H1 (cell line): ENCODE data around the gene SMPD2. TPM values are rescaled to one million over a fixed set of nuclear protein-coding genes. Genes with fewer than 3 reads are reported as not detected.

Source experiments
- EP300 ChIP-seq, 2 experiments: IDR thresholded peaks; 1 replicate in 1 of 2; 2 replicates in 1 of 2; pipeline ENCODE4 v1.6.1; 2011 to 2012; ENCODE audit warnings: low read depth in 2 of 2, low read length in 2 of 2, mild to moderate bottlenecking in 2 of 2, borderline replicate concordance in 1 of 2, inconsistent platforms in 1 of 2, moderate library complexity in 1 of 2
- SIN3A ChIP-seq, 2 experiments: IDR thresholded peaks in 1 of 2; conservative IDR thresholded peaks in 1 of 2; 2 replicates each; pipeline ENCODE4 v1.6.1; 2011 to 2012; ENCODE audit warnings: low read length in 2 of 2, improper control_type of control experiment in 1 of 2, low read depth in 1 of 2, mild to moderate bottlenecking in 1 of 2
- SRF ChIP-seq: IDR thresholded peaks from 2 replicates; pipeline ENCODE4 v1.6.1; 2011; ENCODE audit warnings: mild to moderate bottlenecking, low read depth, low read length, moderate library complexity
- TAF1 ChIP-seq: IDR thresholded peaks from 2 replicates; pipeline ENCODE4 v1.6.1; 2011; ENCODE audit warnings: mild to moderate bottlenecking, low read depth, low read length
- polyA plus RNA-seq, 7 experiments: library from polyadenylated mRNA; depleted of rRNA in 3 of 7; stranded (reverse) in 5 of 7; unstranded in 2 of 7; fragments of >200 nt in 5 of 7; fragments of 200-250 nt in 2 of 7; gene quantifications; 1 replicate in 5 of 7; 2 replicates in 1 of 7; 4 replicates in 1 of 7; pipeline versions ENCODE4 v1.2.1 to v1.2.3, GENCODE V29; 2011 to 2013; ENCODE audit warnings: missing spikeins in 2 of 7, mixed read lengths in 2 of 7
- total RNA-seq: library from RNA; stranded (reverse); fragmentation: NEBNext Ultra II Directional; extraction: Animal tissue kit (Norgen Biotek cat#: 25700); gene quantifications from 2 replicates; pipeline ENCODE4 v1.2.1, GENCODE V29; 2021
- TF ChIP-seq, protein P1 (sequence below): fragments of 300-600 bp; sonication (generic); IDR thresholded peaks from 2 replicates; pipeline ENCODE4 v1.7.1; 2012; ENCODE audit warnings: low read length, moderate library complexity, mild to moderate bottlenecking, inconsistent platforms; ENCODE audit not compliant: insufficient replicate concordance

Gene SMPD2
- total and polyA plus RNA-seq, 2 of the 8 experiments (the other 6 are each of a cell fraction or from before 2014, with no cell fraction given) = 11.5 to 17.2 TPM

GRCh38 chr6:109396046-109396718 is 44.3 kb upstream of the SMPD2 start (continued):
- TF ChIP-seq, protein P1, sequence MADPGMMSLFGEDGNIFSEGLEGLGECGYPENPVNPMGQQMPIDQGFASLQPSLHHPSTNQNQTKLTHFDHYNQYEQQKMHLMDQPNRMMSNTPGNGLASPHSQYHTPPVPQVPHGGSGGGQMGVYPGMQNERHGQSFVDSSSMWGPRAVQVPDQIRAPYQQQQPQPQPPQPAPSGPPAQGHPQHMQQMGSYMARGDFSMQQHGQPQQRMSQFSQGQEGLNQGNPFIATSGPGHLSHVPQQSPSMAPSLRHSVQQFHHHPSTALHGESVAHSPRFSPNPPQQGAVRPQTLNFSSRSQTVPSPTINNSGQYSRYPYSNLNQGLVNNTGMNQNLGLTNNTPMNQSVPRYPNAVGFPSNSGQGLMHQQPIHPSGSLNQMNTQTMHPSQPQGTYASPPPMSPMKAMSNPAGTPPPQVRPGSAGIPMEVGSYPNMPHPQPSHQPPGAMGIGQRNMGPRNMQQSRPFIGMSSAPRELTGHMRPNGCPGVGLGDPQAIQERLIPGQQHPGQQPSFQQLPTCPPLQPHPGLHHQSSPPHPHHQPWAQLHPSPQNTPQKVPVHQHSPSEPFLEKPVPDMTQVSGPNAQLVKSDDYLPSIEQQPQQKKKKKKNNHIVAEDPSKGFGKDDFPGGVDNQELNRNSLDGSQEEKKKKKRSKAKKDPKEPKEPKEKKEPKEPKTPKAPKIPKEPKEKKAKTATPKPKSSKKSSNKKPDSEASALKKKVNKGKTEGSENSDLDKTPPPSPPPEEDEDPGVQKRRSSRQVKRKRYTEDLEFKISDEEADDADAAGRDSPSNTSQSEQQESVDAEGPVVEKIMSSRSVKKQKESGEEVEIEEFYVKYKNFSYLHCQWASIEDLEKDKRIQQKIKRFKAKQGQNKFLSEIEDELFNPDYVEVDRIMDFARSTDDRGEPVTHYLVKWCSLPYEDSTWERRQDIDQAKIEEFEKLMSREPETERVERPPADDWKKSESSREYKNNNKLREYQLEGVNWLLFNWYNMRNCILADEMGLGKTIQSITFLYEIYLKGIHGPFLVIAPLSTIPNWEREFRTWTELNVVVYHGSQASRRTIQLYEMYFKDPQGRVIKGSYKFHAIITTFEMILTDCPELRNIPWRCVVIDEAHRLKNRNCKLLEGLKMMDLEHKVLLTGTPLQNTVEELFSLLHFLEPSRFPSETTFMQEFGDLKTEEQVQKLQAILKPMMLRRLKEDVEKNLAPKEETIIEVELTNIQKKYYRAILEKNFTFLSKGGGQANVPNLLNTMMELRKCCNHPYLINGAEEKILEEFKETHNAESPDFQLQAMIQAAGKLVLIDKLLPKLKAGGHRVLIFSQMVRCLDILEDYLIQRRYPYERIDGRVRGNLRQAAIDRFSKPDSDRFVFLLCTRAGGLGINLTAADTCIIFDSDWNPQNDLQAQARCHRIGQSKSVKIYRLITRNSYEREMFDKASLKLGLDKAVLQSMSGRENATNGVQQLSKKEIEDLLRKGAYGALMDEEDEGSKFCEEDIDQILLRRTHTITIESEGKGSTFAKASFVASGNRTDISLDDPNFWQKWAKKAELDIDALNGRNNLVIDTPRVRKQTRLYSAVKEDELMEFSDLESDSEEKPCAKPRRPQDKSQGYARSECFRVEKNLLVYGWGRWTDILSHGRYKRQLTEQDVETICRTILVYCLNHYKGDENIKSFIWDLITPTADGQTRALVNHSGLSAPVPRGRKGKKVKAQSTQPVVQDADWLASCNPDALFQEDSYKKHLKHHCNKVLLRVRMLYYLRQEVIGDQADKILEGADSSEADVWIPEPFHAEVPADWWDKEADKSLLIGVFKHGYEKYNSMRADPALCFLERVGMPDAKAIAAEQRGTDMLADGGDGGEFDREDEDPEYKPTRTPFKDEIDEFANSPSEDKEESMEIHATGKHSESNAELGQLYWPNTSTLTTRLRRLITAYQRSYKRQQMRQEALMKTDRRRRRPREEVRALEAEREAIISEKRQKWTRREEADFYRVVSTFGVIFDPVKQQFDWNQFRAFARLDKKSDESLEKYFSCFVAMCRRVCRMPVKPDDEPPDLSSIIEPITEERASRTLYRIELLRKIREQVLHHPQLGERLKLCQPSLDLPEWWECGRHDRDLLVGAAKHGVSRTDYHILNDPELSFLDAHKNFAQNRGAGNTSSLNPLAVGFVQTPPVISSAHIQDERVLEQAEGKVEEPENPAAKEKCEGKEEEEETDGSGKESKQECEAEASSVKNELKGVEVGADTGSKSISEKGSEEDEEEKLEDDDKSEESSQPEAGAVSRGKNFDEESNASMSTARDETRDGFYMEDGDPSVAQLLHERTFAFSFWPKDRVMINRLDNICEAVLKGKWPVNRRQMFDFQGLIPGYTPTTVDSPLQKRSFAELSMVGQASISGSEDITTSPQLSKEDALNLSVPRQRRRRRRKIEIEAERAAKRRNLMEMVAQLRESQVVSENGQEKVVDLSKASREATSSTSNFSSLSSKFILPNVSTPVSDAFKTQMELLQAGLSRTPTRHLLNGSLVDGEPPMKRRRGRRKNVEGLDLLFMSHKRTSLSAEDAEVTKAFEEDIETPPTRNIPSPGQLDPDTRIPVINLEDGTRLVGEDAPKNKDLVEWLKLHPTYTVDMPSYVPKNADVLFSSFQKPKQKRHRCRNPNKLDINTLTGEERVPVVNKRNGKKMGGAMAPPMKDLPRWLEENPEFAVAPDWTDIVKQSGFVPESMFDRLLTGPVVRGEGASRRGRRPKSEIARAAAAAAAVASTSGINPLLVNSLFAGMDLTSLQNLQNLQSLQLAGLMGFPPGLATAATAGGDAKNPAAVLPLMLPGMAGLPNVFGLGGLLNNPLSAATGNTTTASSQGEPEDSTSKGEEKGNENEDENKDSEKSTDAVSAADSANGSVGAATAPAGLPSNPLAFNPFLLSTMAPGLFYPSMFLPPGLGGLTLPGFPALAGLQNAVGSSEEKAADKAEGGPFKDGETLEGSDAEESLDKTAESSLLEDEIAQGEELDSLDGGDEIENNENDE = no peak
- TF ChIP-seq EP300 (IDR thresholded peaks at IDR 0.05; ENCODE audit: borderline replicate concordance in 1 of 2, low read depth in 2 of 2, low read length in 2 of 2) (no peak), SIN3A (conservative IDR thresholded peaks at IDR 0.05 in 1 of 2, IDR thresholded peaks at IDR 0.05 in 1 of 2; ENCODE audit: low read depth in 1 of 2, low read length in 2 of 2) (no peak), TAF1 (no peak), SRF (no peak)
